Common myeloid progenitor, CD34-positive (primary cell): ENCODE data around the gene TTC9.
"Not testable (repeated sequence)": the region's sequence is repeated elsewhere in the genome, so short reads cannot be mapped to it uniquely, and the experiment has no call there.

Source experiments
- CTCF ChIA-PET: fragments of 350-600 bp; sonication (Branson Sonifier 250); formaldehyde crosslinking; loops from one replicate; lab custom pipeline; 2021; ENCODE audit warnings: antibody characterized with exemption; lab: Charles Lee
- POLR2A ChIA-PET: fragments of 350-600 bp; sonication (Branson Sonifier 250); formaldehyde crosslinking; loops from one replicate; lab custom pipeline; 2021; ENCODE audit warnings: antibody characterized with exemption; lab: Charles Lee
- DNase-seq, 3 donors: peaks; one replicate each; pipeline versions ENCODE4 v3.0.0 to v3.0.0-alpha.2; 2013
- H3K27ac ChIP-seq, 2 experiments: 1 replicate in 1 of 2; 2 replicates in 1 of 2; pipeline ENCODE4 v1.7.0; 2013; ENCODE audit warnings: inconsistent platforms in 2 of 2, low read length in 2 of 2, mild to moderate bottlenecking in 2 of 2, low read depth in 1 of 2, moderate library complexity in 1 of 2; ENCODE audit not compliant: severe bottlenecking in 2 of 2, insufficient read depth in 1 of 2, poor library complexity in 1 of 2
- H3K27me3 ChIP-seq, 5 experiments: replicated peaks in 2 of 5; 1 replicate in 3 of 5; 2 replicates in 2 of 5; pipeline versions ENCODE4 v1.6.1 to v1.7.0; 2013; ENCODE audit warnings: low read length in 4 of 5, mild to moderate bottlenecking in 2 of 5, moderate library complexity in 2 of 5, inconsistent platforms in 1 of 5; ENCODE audit not compliant: insufficient read depth in 5 of 5, control insufficient read depth in 4 of 5
- H3K36me3 ChIP-seq, 4 experiments: 1 replicate in 2 of 4; 2 replicates in 2 of 4; pipeline versions ENCODE4 v1.6.1 to v1.7.0; 2013; ENCODE audit warnings: low read length in 3 of 4, control low read depth in 1 of 4, mild to moderate bottlenecking in 1 of 4; ENCODE audit not compliant: control insufficient read depth in 4 of 4, insufficient read depth in 4 of 4
- H3K4me1 ChIP-seq, 4 experiments: 1 replicate in 3 of 4; 2 replicates in 1 of 4; pipeline versions ENCODE4 v1.6.1 to v1.7.1; 2013; ENCODE audit warnings: low read length in 3 of 4, mild to moderate bottlenecking in 3 of 4, control low read depth in 1 of 4, inconsistent platforms in 1 of 4, moderate library complexity in 1 of 4; ENCODE audit not compliant: control insufficient read depth in 4 of 4, insufficient read depth in 4 of 4; ENCODE audit errors: control extremely low read depth in 1 of 4
- H3K4me3 ChIP-seq, 7 experiments: 1 replicate in 4 of 7; 2 replicates in 3 of 7; pipeline versions ENCODE4 v1.5.1 to v1.7.0; 2013; ENCODE audit warnings: mild to moderate bottlenecking in 7 of 7, low read length in 6 of 7, moderate library complexity in 6 of 7, inconsistent platforms in 2 of 7, low read depth in 2 of 7, control low read depth in 1 of 7; ENCODE audit not compliant: insufficient read depth in 4 of 7, control insufficient read depth in 1 of 7; ENCODE audit errors: extremely low read depth in 1 of 7
- H3K9me3 ChIP-seq, 5 experiments: 1 replicate in 4 of 5; 2 replicates in 1 of 5; pipeline versions ENCODE4 v1.6.1 to v1.7.1; 2013; ENCODE audit warnings: low read length in 4 of 5, mild to moderate bottlenecking in 2 of 5, inconsistent platforms in 1 of 5, low read depth in 1 of 5, moderate library complexity in 1 of 5; ENCODE audit not compliant: control insufficient read depth in 4 of 5, insufficient read depth in 2 of 5; ENCODE audit errors: control extremely low read depth in 1 of 5
- whole genome bisulfite sequencing: methylation state at CpG from one replicate; pipeline ENCODE4 v1.1.5; 2013; ENCODE audit not compliant: insufficient coverage; 5-methylcytosine and 5-hydroxymethylcytosine counted together

The TTC9 gene

DNA sequence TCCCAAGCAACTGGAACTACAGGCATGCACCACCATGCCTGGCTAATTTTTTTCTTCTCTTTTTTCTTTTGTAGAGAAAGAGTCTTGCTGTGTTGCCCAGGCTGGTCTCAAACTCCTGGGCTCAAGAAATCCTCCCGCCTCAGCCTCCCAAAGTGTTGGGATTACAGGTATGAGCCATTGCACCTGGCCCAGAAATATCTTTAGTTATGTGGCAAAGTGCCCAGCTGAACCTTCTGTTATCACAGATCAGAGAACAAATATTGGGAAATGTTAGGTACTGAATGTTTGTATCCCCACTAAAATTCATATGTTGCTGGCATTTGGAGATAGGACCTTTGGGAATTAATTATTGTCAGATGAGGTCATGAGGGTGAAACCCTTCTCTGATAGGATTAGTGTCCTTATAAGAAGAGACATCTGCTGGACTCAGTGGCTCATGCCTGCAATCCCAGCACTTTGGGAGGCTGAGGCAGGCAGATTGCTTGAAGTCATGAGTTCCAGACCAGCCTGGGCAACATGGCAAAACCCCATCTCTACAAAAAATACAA is 62.0 kb downstream of the TTC9 start:
- H3K27ac ChIP-seq, DNase-seq, H3K27me3 ChIP-seq, H3K9me3 ChIP-seq, H3K36me3 ChIP-seq, POLR2A ChIA-PET, H3K4me3 ChIP-seq: not testable (repeated sequence)
- CTCF ChIA-PET, result interaction anchor here (1.2 to 1.3 kb wide), 2 partner anchors 78 to 87 kb away, joined by 3 to 4 read pairs; no protein-coding TSS in a partner anchor
- WGBS, result no CpG with 5 or more reads among the region's 1 CpG
- peaks cover 0 to 13% (median 3%) of the 10 kb centered on the region in 4 experiments for H3K4me1 ChIP-seq

DNA sequence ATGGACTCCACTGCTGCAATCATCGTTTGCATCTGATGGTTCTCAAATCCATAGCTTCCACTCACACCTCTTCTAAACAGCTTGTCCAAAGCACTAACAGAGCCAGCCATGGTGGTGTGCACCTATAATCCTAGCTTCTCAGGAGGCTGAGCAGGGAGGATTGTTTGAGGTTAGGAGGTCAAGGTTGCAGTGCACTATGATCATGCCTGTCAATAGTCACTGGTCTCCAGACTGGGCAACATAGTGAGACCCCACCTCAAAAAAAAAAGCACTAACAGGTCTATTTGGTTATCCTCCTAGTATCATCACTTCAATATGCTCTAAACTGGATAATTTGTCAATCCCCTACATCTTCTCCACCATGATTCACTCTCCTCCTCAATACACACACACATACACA is 63.2 kb downstream of the TTC9 start:
- Histone ChIP-seq H3K4me3 (no peak overlapping the region), H3K36me3 (no peaks in the 10 kb centered on the region), H3K4me1 (peaks cover 0 to 9% (median 0%) of the 10 kb centered on the region in 4 experiments), H3K27ac (no peak overlapping the region), H3K27me3 (no peaks in the 10 kb centered on the region), H3K9me3 (no peaks in the 10 kb centered on the region)
- POLR2A ChIA-PET, result no interaction called here
- no peak for DNase-seq
- CTCF ChIA-PET, result interaction anchor here (0.6 to 1.7 kb wide), 5 partner anchors 8 to 584 kb away, joined by 3 to 7 read pairs (median 3); no protein-coding TSS in a partner anchor
- 86% methylated on average over 1 of the region's 1 CpG for WGBS

DNA sequence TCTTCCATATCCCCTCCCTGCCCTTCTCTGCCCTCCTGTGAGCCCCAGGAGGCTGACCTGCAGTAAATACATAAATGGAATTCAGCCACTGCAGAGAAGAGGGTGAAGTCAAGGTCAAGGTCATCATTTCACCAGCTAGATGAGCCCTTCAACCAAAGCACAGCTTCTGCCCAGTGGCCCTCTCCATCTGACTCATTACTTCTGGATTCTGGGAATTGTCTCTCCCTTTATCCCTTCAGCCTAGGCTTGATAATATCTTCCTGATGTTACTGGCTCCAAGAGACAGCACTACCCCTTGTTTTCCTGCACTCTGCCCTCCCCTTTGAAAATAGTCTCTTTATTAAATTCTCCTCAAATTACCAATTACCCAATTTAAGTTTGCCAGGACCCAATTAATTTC is 64.5 kb downstream of the TTC9 start:
- H3K27ac ChIP-seq, result no peak overlapping the region
- peaks cover 0 to 9% (median 0%) of the 10 kb centered on the region in 4 experiments for H3K4me1 ChIP-seq
- no peaks in the 10 kb centered on the region for H3K36me3 ChIP-seq
- H3K4me3 ChIP-seq, result no peak overlapping the region
- ChIA-PET CTCF (interaction anchor here (0.7 to 1.7 kb wide), 6 partner anchors 8 to 104 kb away, joined by 3 to 7 read pairs (median 4); partner anchors contain the start of gene TTC9), POLR2A (no interaction called here)
- no peak for DNase-seq
- H3K9me3 ChIP-seq, result no peaks in the 10 kb centered on the region
- H3K27me3 ChIP-seq, result no peaks in the 10 kb centered on the region

DNA sequence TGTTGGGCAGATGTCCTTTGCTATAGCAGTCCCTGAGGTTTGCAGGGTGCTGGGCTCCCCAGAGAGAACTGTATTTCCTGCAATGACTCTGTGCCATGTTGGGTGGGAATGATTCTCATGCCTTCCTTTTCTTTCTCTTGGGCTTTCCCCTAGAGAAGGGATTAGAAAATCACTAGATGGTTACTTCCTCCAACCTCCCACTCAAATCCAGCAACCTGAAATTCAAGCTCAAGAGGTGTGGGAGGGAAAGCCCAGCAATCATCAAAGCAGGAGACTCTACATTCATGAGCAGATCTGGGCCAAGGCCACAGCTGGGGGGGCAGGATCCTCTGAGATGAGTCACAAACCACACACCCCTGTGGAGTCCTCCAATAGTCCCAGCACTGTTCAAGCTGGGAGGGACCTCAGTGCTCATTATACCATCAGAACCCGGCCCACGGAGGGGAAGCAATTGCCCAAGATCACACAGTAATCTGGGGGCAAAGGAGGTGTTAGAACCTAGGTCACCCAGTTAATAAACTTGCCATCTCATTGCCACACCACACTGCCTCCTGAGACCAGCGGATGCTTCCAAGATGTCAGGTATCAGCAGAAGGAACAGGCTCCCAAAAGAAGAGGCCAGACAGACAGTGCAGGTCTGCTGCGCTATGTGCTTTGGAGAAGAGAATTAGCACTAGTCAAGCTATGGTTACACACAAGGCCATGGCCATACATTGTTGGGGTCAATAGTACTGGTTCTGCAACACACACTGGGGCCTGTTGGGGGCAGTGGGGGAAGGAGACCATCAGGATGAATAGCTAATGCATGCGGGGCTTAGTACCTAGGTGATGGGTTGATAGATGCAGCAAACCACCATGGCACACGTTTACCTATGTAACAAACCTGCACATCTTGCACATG is 65.7 kb downstream of the TTC9 start:
- H3K27me3 ChIP-seq, result no peaks in the 10 kb centered on the region
- peaks cover 0 to 6% (median 0%) of the 10 kb centered on the region in 4 experiments for H3K4me1 ChIP-seq
- ChIA-PET POLR2A (no interaction called here), CTCF (interaction anchor here (1.3 to 1.5 kb wide), 2 partner anchors 105 to 111 kb away, joined by 3 read pairs; no protein-coding TSS in a partner anchor)
- H3K36me3 ChIP-seq, result no peaks in the 10 kb centered on the region
- H3K27ac ChIP-seq, result no peak overlapping the region
- peak; percentile 1 to 34 (median 28) for DNase-seq
- H3K4me3 ChIP-seq, result no peak overlapping the region
- WGBS, result 100% methylated on average over 1 of the region's 6 CpGs
- H3K9me3 ChIP-seq, result no peaks in the 10 kb centered on the region

GRCh38 chr14:70708717-70709570 is 67.2 kb downstream of the TTC9 start:
- ChIA-PET CTCF (interaction anchor here (0.8 to 1.5 kb wide), 4 partner anchors 12 to 109 kb away, joined by 3 to 4 read pairs (median 3); no protein-coding TSS in a partner anchor), POLR2A (no interaction called here)
- WGBS, result 100% methylated on average over 10 of the region's 15 CpGs
- peaks cover 0 to 6% (median 0%) of the 10 kb centered on the region in 4 experiments for H3K4me1 ChIP-seq
- no peaks in the 10 kb centered on the region for H3K27me3 ChIP-seq
- DNase-seq, result no peak
- H3K27ac ChIP-seq, result no peak overlapping the region
- H3K9me3 ChIP-seq, result no peaks in the 10 kb centered on the region
- no peaks in the 10 kb centered on the region for H3K36me3 ChIP-seq
- H3K4me3 ChIP-seq, result no peak overlapping the region

DNA sequence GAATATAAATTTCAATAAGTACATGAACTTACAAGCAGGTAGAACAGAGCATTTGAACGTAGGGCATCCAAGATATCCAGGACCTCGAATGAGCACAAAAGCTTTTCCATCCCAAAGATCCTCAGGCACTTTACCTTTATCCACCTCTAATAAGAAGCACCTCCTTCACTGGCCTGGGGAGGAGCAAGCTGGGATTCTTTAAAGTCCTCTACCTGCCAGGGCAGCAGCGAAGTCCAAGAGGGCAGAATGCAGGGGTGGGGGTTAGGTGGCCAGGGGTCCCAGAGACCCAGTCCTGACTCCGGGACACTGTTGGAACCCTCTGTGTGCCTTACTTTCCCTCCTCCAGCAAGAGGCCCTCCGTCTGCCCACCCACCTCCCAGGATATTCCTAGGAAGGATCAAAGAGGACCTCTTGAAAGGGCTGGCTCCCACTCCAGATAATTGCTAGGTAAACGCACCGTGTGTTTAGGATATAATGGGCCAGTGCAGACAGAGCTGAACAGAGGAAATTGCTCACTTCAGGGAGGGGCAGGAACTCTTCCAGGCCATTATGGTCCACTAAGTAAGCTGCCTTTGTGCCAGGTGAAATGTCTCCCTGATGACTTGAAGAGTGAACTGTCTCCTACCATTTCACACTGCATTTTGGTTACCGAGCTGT is 68.1 kb downstream of the TTC9 start:
- no peaks in the 10 kb centered on the region for H3K36me3 ChIP-seq
- WGBS, result 93% methylated on average over 7 of the region's 8 CpGs
- no peaks in the 10 kb centered on the region for H3K9me3 ChIP-seq
- ChIA-PET POLR2A (no interaction called here), CTCF (interaction anchor here (6.4 kb wide), 1 partner anchor 88 kb away, joined by 59 read pairs; no protein-coding TSS in a partner anchor)
- peaks cover 0 to 6% (median 0%) of the 10 kb centered on the region in 4 experiments for H3K4me1 ChIP-seq
- no peak for DNase-seq
- no peak overlapping the region for H3K27ac ChIP-seq
- no peak overlapping the region for H3K4me3 ChIP-seq
- H3K27me3 ChIP-seq, result no peaks in the 10 kb centered on the region
